Endothelial cell of umbilical vein (primary cell): ENCODE results near the gene WTAP.

Experiments
- EZH2 ChIP-seq: IDR thresholded peaks from 2 replicates; pipeline ENCODE4 v1.6.1; 2012; ENCODE audit warnings: borderline replicate concordance, low read depth, mild to moderate bottlenecking, moderate library complexity, low read length, inconsistent platforms; ENCODE audit not compliant: severe bottlenecking
- POLR2A ChIP-seq: IDR thresholded peaks from 2 replicates; pipeline ENCODE4 v1.6.1; 2012; ENCODE audit warnings: low read depth, mild to moderate bottlenecking, control low read depth, low read length
- TF ChIP-seq, protein P1 (sequence below), 2 donors: IDR thresholded peaks; 1 replicate in 1 of 2; 2 replicates in 1 of 2; pipeline ENCODE4 v1.5.1; 2011; ENCODE audit warnings: low read length in 2 of 2, mild to moderate bottlenecking in 2 of 2, moderate library complexity in 2 of 2, control low read depth in 1 of 2, inconsistent platforms in 1 of 2, low read depth in 1 of 2; ENCODE audit not compliant: insufficient read depth in 1 of 2; ENCODE audit errors: extremely low read depth in 1 of 2

DNA sequence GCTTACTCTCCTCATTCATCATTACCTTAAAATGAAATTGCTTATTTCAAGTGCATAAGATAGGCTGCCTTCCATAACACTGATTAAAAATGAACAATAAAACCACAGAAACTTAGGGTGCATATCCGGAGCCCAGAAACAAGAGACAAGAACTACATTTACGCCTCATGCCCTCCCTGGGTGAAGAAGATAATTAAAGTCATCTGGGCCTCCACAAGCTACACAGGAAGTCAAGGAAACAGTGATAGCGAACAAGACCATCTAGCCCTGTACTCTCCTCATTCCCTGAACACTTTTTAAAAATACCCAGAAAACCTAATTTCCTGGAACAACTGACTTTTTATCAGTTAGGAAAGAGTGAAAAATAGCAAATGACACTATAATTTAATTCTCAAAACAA, 40.6 kb upstream of the WTAP start:
- TF ChIP-seq, protein P1, sequence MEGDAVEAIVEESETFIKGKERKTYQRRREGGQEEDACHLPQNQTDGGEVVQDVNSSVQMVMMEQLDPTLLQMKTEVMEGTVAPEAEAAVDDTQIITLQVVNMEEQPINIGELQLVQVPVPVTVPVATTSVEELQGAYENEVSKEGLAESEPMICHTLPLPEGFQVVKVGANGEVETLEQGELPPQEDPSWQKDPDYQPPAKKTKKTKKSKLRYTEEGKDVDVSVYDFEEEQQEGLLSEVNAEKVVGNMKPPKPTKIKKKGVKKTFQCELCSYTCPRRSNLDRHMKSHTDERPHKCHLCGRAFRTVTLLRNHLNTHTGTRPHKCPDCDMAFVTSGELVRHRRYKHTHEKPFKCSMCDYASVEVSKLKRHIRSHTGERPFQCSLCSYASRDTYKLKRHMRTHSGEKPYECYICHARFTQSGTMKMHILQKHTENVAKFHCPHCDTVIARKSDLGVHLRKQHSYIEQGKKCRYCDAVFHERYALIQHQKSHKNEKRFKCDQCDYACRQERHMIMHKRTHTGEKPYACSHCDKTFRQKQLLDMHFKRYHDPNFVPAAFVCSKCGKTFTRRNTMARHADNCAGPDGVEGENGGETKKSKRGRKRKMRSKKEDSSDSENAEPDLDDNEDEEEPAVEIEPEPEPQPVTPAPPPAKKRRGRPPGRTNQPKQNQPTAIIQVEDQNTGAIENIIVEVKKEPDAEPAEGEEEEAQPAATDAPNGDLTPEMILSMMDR (IDR thresholded peaks at IDR 0.05; ENCODE audit: extremely low read depth in 1 of 2, insufficient read depth in 1 of 2, low read depth in 1 of 2, low read length in 2 of 2) = no peak
- TF ChIP-seq POLR2A (no peak), EZH2 (no peak)
